Measurements from ENCODE around the gene RNF213. TPM values are rescaled to one million over a fixed set of nuclear protein-coding genes. Genes with fewer than 3 reads are reported as not detected.

RNF213 gene
- total and polyA plus RNA-seq, 2 of the 8 experiments (the other 6 are each of a cell fraction or from before 2014, with no cell fraction given): 33.8 to 62.8 TPM

- H2BK5ac ChIP-seq (ENCODE audit: low read depth, low read length): no peak overlapping the region
- no peak overlapping the region for H2BK15ac ChIP-seq (ENCODE audit: low read length)
- H2BK20ac ChIP-seq (ENCODE audit: low read length): no peak overlapping the region
- no peaks in the 10 kb centered on the region for H3K79me2 ChIP-seq (ENCODE audit: control insufficient read depth in 1 of 2, insufficient read depth in 2 of 2, low read length in 2 of 2)
- H4K91ac ChIP-seq (replicated peaks; ENCODE audit: insufficient read length, low read length): no peak overlapping the region
- H2AK5ac ChIP-seq (ENCODE audit: low read depth, low read length): no peak overlapping the region
- no peak for FAIRE-seq
- 92% methylated on average over 12 of the region's 12 CpGs; no CpG with 5 or more reads in 1 of the 2 experiments for WGBS, 2 experiments (ENCODE audit: extremely low coverage in 1 of 2, insufficient coverage in 1 of 2, insufficient read length in 1 of 2, insufficient replicate concordance in 2 of 2, low coverage in 1 of 2, low lambda C conversion rate in 2 of 2, missing lambda C conversion rate in 1 of 2)
- H3K4me1 ChIP-seq (replicated peaks in 1 of 4; ENCODE audit: control insufficient read depth in 3 of 4, insufficient read depth in 4 of 4, low read length in 3 of 4): no peaks in the 10 kb centered on the region
- H2BK120ac ChIP-seq (replicated peaks; ENCODE audit: low read depth, low read length): no peak overlapping the region
- H3K14ac ChIP-seq (ENCODE audit: insufficient read length): no peak overlapping the region
- no peak for DNase-seq (ENCODE audit: low read depth in 1 of 2, low spot score in 2 of 2)
- no peak overlapping the region for H4K5ac ChIP-seq (ENCODE audit: insufficient read length, low read depth, low read length)
- no peak overlapping the region for H3K9ac ChIP-seq (replicated peaks in 1 of 4; ENCODE audit: extremely low read depth in 1 of 4, low read depth in 3 of 4, low read length in 3 of 4)
- H3K79me1 ChIP-seq (ENCODE audit: low read depth, low read length): no peaks in the 10 kb centered on the region
- no peak overlapping the region for H2BK12ac ChIP-seq (ENCODE audit: low read depth, low read length)
- H3K23ac ChIP-seq (ENCODE audit: insufficient read length): no peak overlapping the region
- H4K20me1 ChIP-seq (replicated peaks in 1 of 2; ENCODE audit: control insufficient read depth in 1 of 2, insufficient read depth in 2 of 2, low read length in 2 of 2): peaks cover 0 to 2% of the 10 kb centered on the region in 2 experiments
- peaks cover 3 to 47% (median 26%) of the 10 kb centered on the region in 4 experiments; a peak in 6 of 8 replicates for H3K36me3 ChIP-seq (ENCODE audit: control insufficient read depth in 2 of 4, insufficient read depth in 4 of 4, low read length in 3 of 4)
- H3K56ac ChIP-seq (replicated peaks; ENCODE audit: insufficient read length, low read depth, low read length): no peak overlapping the region
- H3K9me3 ChIP-seq (ENCODE audit: insufficient read depth in 2 of 2, low read depth in 1 of 2, low read length in 1 of 2): peaks cover 10 to 13% of the 10 kb centered on the region in 2 experiments; a peak in 2 of 4 replicates
- H3K4ac ChIP-seq (replicated peaks; ENCODE audit: insufficient read length, low read depth, low read length): no peak overlapping the region
- no peak overlapping the region for H3K4me2 ChIP-seq (ENCODE audit: insufficient read depth in 1 of 2, low read depth in 2 of 2, low read length in 2 of 2)
- H2AFZ ChIP-seq (ENCODE audit: low read length): no peak overlapping the region
- no peak overlapping the region for H3K27ac ChIP-seq (ENCODE audit: low read depth, low read length)
- H3K23me2 ChIP-seq (ENCODE audit: low read depth, low read length): no peaks in the 10 kb centered on the region; the same call in 1 of the 2 replicates
- H3K27me3 ChIP-seq (replicated peaks in 1 of 4; ENCODE audit: control insufficient read depth in 3 of 4, extremely low read depth in 1 of 4, insufficient read depth in 3 of 4, low read length in 3 of 4): no peaks in the 10 kb centered on the region
- ChIA-PET CTCF (ENCODE audit: partially characterized antibody) (interaction anchor here (1.0 to 1.7 kb wide), 3 partner anchors 20 to 57 kb away, joined by 3 to 8 read pairs (median 3); no protein-coding TSS in a partner anchor), POLR2A (ENCODE audit: partially characterized antibody) (interaction anchor here (1.5 to 2.6 kb wide), 2 partner anchors 9 to 15 kb away, joined by 3 to 8 read pairs; no protein-coding TSS in a partner anchor)
- H3K18ac ChIP-seq (ENCODE audit: extremely low read depth, low read length): no peak overlapping the region
- no peak overlapping the region for H4K8ac ChIP-seq (ENCODE audit: extremely low read depth, insufficient read depth, low read length)
- H3K4me3 ChIP-seq (ENCODE audit: extremely low read depth in 1 of 4, insufficient read depth in 2 of 4, low read depth in 3 of 4, low read length in 4 of 4): no peak overlapping the region
- TF ChIP-seq ASH2L (IDR thresholded peaks at IDR 0.05; ENCODE audit: low read length) (no peak), POU5F1 (IDR thresholded peaks at IDR 0.05; ENCODE audit: low read depth, low read length) (no peak), CBX8 (IDR thresholded peaks at IDR 0.05; ENCODE audit: borderline replicate concordance, low read depth, low read length) (no peak), CHD2 (IDR thresholded peaks at IDR 0.05; ENCODE audit: low read length) (no peak), EGR1 (IDR thresholded peaks at IDR 0.05; ENCODE audit: borderline replicate concordance, low read depth, low read length) (no peak), CTBP2 (IDR thresholded peaks at IDR 0.05; ENCODE audit: borderline replicate concordance, insufficient read depth, insufficient read length, low read length) (no peak), BRCA1 (IDR thresholded peaks at IDR 0.05; ENCODE audit: low read depth, low read length) (no peak), HDAC6 (IDR thresholded peaks at IDR 0.05; ENCODE audit: low read depth, low read length) (no peak), NANOG (IDR thresholded peaks at IDR 0.05; ENCODE audit: insufficient read depth, low read depth, low read length, poor library complexity, severe bottlenecking) (no peak), KDM5A (IDR thresholded peaks at IDR 0.05; ENCODE audit: low read length) (no peak), RNF2 (IDR thresholded peaks at IDR 0.05; ENCODE audit: borderline replicate concordance, low read depth, low read length, missing control alignments, poor library complexity, severe bottlenecking) (no peak), E2F6 (IDR thresholded peaks at IDR 0.05) (no peak)
These were observed 47.5 kb downstream of the RNF213 start for GRCh38 chr17:80307994-80308691.

Measured in H1 (cell line).